ENCODE results near the gene KRT7. TPM values are rescaled to one million over a fixed set of nuclear protein-coding genes. Genes with fewer than 3 reads are reported as not detected.

The KRT7 gene
- polyA plus RNA-seq, 1 experiment, result 659 TPM

- POLR2A ChIA-PET, result interaction anchor here (0.6 kb wide), 1 partner anchor 40 kb away, joined by 4 read pairs; no protein-coding TSS in a partner anchor
- Histone ChIP-seq H3K36me3 (ENCODE audit: control insufficient read depth, insufficient read depth, low read length) (no peaks in the 10 kb centered on the region), H3K27me3 (ENCODE audit: control insufficient read depth, insufficient read depth, low read length) (no peaks in the 10 kb centered on the region), H3K4me3 (ENCODE audit: low read depth, low read length) (no peak overlapping the region)
- DNase-seq (ENCODE audit: low read depth), result no peak
- TF ChIP-seq CTCF (IDR thresholded peaks at IDR 0.05; ENCODE audit: insufficient read depth, low read depth, low read length), result no peak
- CTCF ChIA-PET, result interaction anchor here (1.5 to 5.0 kb wide), 4 partner anchors 9 to 670 kb away, joined by 3 to 37 read pairs (median 10); no protein-coding TSS in a partner anchor
Measured at GRCh38 chr12:52209321-52209720, 23.7 kb upstream of the KRT7 start.

- Histone ChIP-seq H3K27me3 (ENCODE audit: control insufficient read depth, insufficient read depth, low read length) (no peaks in the 10 kb centered on the region), H3K4me3 (ENCODE audit: low read depth, low read length) (no peak overlapping the region), H3K36me3 (ENCODE audit: control insufficient read depth, insufficient read depth, low read length) (no peaks in the 10 kb centered on the region)
- TF ChIP-seq CTCF (IDR thresholded peaks at IDR 0.05; ENCODE audit: insufficient read depth, low read depth, low read length), result no peak
- ChIA-PET POLR2A (interaction anchor here (0.6 kb wide), 1 partner anchor 41 kb away, joined by 4 read pairs; no protein-coding TSS in a partner anchor), CTCF (interaction anchor here (0.6 to 5.3 kb wide), 12 partner anchors 10 to 669 kb away, joined by 3 to 45 read pairs (median 4); partner anchors contain the start of gene KRT80)
- DNase-seq (ENCODE audit: low read depth), result no peak
Measured at GRCh38 chr12:52210186-52210924, 22.7 kb upstream of the KRT7 start.

- no peaks in the 10 kb centered on the region for H3K36me3 ChIP-seq (ENCODE audit: control insufficient read depth, insufficient read depth, low read length)
- ChIA-PET CTCF (interaction anchor here (0.6 to 5.3 kb wide), 15 partner anchors 11 to 154 kb away, joined by 3 to 45 read pairs (median 4); partner anchors contain the start of gene KRT80), POLR2A (no interaction called here)
- H3K27me3 ChIP-seq (ENCODE audit: control insufficient read depth, insufficient read depth, low read length), result no peaks in the 10 kb centered on the region
- no peak for TF ChIP-seq CTCF (IDR thresholded peaks at IDR 0.05; ENCODE audit: insufficient read depth, low read depth, low read length)
- no peak overlapping the region for H3K4me3 ChIP-seq (ENCODE audit: low read depth, low read length)
- DNase-seq (ENCODE audit: low read depth), result no peak
Measured at GRCh38 chr12:52210925-52211650, 22.0 kb upstream of the KRT7 start.

GRCh38 chr12:52211716-52212585 is 21.1 kb upstream of the KRT7 start:
- no peak overlapping the region for H3K4me3 ChIP-seq (ENCODE audit: low read depth, low read length)
- no peak for DNase-seq (ENCODE audit: low read depth)
- H3K27me3 ChIP-seq (ENCODE audit: control insufficient read depth, insufficient read depth, low read length), result no peaks in the 10 kb centered on the region
- no peaks in the 10 kb centered on the region for H3K36me3 ChIP-seq (ENCODE audit: control insufficient read depth, insufficient read depth, low read length)
- no peak for TF ChIP-seq CTCF (IDR thresholded peaks at IDR 0.05; ENCODE audit: insufficient read depth, low read depth, low read length)
- POLR2A ChIA-PET, result no interaction called here
- CTCF ChIA-PET, result interaction anchor here (1.2 to 5.3 kb wide), 14 partner anchors 8 to 134 kb away, joined by 3 to 45 read pairs (median 16); partner anchors contain the start of gene KRT80

Measured in BJ (cell line).